H1 (cell line): Measurements from ENCODE around the gene NPS. TPM values are rescaled to one million over a fixed set of nuclear protein-coding genes. Genes with fewer than 3 reads are reported as not detected.

Experiments
- CTCF ChIA-PET: fragments of 300-600 bp; sonication (Branson Sonifier 250); formaldehyde crosslinking; loops from one replicate; lab custom pipeline; 2021; ENCODE audit not compliant: partially characterized antibody; lab: Charles Lee
- POLR2A ChIA-PET: fragments of 300-600 bp; sonication (Branson Sonifier 250); formaldehyde crosslinking; loops from one replicate; lab custom pipeline; 2021; ENCODE audit warnings: inconsistent platforms; ENCODE audit not compliant: partially characterized antibody; lab: Charles Lee
- DNase-seq, 2 experiments: peaks; one replicate each; pipeline versions ENCODE4 v3.0.0 to v3.0.0-alpha.2; 2010 to 2022; ENCODE audit warnings: low spot score in 2 of 2, low read depth in 1 of 2, mixed read lengths in 1 of 2
- FAIRE-seq: peaks from 2 replicates; lab custom pipeline; 2011; peaks lifted over from hg19 to GRCh38; lab: Jason Lieb, UNC
- H2AFZ ChIP-seq: 2 replicates; pipeline ENCODE4 v1.8.1; 2012; ENCODE audit warnings: low read length, inconsistent platforms
- H2AK5ac ChIP-seq: 2 replicates; pipeline ENCODE4 v1.6.1; 2013; ENCODE audit warnings: low read depth, low read length
- H2BK120ac ChIP-seq: replicated peaks from 2 replicates; pipeline ENCODE3; 2013; ENCODE audit warnings: low read depth, low read length, inconsistent platforms
- H2BK12ac ChIP-seq: 2 replicates; pipeline ENCODE4 v1.6.1; 2013; ENCODE audit warnings: low read depth, low read length
- H2BK15ac ChIP-seq: 2 replicates; pipeline ENCODE4 v1.6.1; 2013; ENCODE audit warnings: low read length
- H2BK20ac ChIP-seq: 2 replicates; pipeline ENCODE4 v1.6.1; 2013; ENCODE audit warnings: low read length
- H2BK5ac ChIP-seq: 2 replicates; pipeline ENCODE4 v1.6.1; 2013; ENCODE audit warnings: low read depth, low read length
- H3K14ac ChIP-seq: 2 replicates; pipeline ENCODE4 v1.6.1; 2013; ENCODE audit warnings: inconsistent platforms; ENCODE audit not compliant: insufficient read length
- H3K18ac ChIP-seq: 2 replicates; pipeline ENCODE4 v1.6.1; 2013; ENCODE audit warnings: low read length; ENCODE audit errors: extremely low read depth
- H3K23ac ChIP-seq: 2 replicates; pipeline ENCODE4 v1.6.1; 2013; ENCODE audit warnings: inconsistent platforms; ENCODE audit not compliant: insufficient read length
- H3K23me2 ChIP-seq: 2 replicates; pipeline ENCODE4 v1.6.1; 2013; ENCODE audit warnings: low read depth, low read length
- H3K27ac ChIP-seq: 2 replicates; pipeline ENCODE4 v1.6.1; 2011; ENCODE audit warnings: low read depth, low read length, inconsistent platforms
- H3K27me3 ChIP-seq, 4 experiments: replicated peaks in 1 of 4; 1 replicate in 1 of 4; 2 replicates in 3 of 4; pipeline versions ENCODE4 v1.6.1 to v1.8.1; 2011 to 2013; ENCODE audit warnings: low read length in 3 of 4, mild to moderate bottlenecking in 3 of 4, inconsistent platforms in 2 of 4, mixed read lengths in 2 of 4, moderate library complexity in 1 of 4; ENCODE audit not compliant: control insufficient read depth in 3 of 4, insufficient read depth in 3 of 4; ENCODE audit errors: extremely low read depth in 1 of 4
- H3K36me3 ChIP-seq, 4 experiments: 2 replicates each; pipeline versions ENCODE4 v1.6.1 to v1.8.1; 2011 to 2013; ENCODE audit warnings: mild to moderate bottlenecking in 4 of 4, low read length in 3 of 4, moderate library complexity in 2 of 4, control low read depth in 1 of 4, inconsistent platforms in 1 of 4; ENCODE audit not compliant: insufficient read depth in 4 of 4, control insufficient read depth in 2 of 4
- H3K4ac ChIP-seq: replicated peaks from 2 replicates; pipeline ENCODE3; 2013; ENCODE audit warnings: low read length, low read depth, mixed read lengths, inconsistent platforms; ENCODE audit not compliant: insufficient read length
- H3K4me1 ChIP-seq, 4 experiments: replicated peaks in 1 of 4; 1 replicate in 1 of 4; 2 replicates in 3 of 4; pipeline versions ENCODE4 v1.6.1 to v1.8.1; 2011 to 2013; ENCODE audit warnings: low read length in 3 of 4, inconsistent platforms in 2 of 4, mixed read lengths in 1 of 4; ENCODE audit not compliant: insufficient read depth in 4 of 4, control insufficient read depth in 3 of 4
- H3K4me2 ChIP-seq, 2 experiments: 2 replicates each; pipeline versions ENCODE4 v1.6.1 to v1.8.1; 2011 to 2013; ENCODE audit warnings: low read depth in 2 of 2, low read length in 2 of 2, control low read depth in 1 of 2, inconsistent platforms in 1 of 2, mild to moderate bottlenecking in 1 of 2; ENCODE audit not compliant: insufficient read depth in 1 of 2
- H3K4me3 ChIP-seq, 4 experiments: fragments of 200-600, 300-600 bp in 1 of 4; sonication (generic), shearing (Covaris generic), sonication (Bioruptor Twin) in 1 of 4; 2 replicates each; pipeline versions ENCODE4 v1.5.1 to v1.8.1; 2011 to 2016; ENCODE audit warnings: low read length in 4 of 4, low read depth in 3 of 4, control low read depth in 2 of 4, inconsistent platforms in 2 of 4, mild to moderate bottlenecking in 2 of 4, mixed read lengths in 1 of 4, moderate library complexity in 1 of 4; ENCODE audit not compliant: insufficient read depth in 2 of 4; ENCODE audit errors: extremely low read depth in 1 of 4
- H3K56ac ChIP-seq: replicated peaks from 2 replicates; pipeline ENCODE3; 2013; ENCODE audit warnings: low read depth, mild to moderate bottlenecking, mixed read lengths, low read length, inconsistent platforms; ENCODE audit not compliant: insufficient read length
- H3K79me1 ChIP-seq: 2 replicates; pipeline ENCODE4 v1.6.1; 2013; ENCODE audit warnings: low read depth, low read length, control low read depth
- H3K79me2 ChIP-seq, 2 experiments: 2 replicates each; pipeline versions ENCODE4 v1.6.1 to v1.8.1; 2012 to 2013; ENCODE audit warnings: low read length in 2 of 2, mild to moderate bottlenecking in 2 of 2, inconsistent platforms in 1 of 2; ENCODE audit not compliant: insufficient read depth in 2 of 2, control insufficient read depth in 1 of 2
- H3K9ac ChIP-seq, 4 experiments: replicated peaks in 1 of 4; 1 replicate in 1 of 4; 2 replicates in 3 of 4; pipeline versions ENCODE4 v1.6.1 to v1.8.1; 2011 to 2013; ENCODE audit warnings: low read depth in 3 of 4, low read length in 3 of 4, control low read depth in 2 of 4, mild to moderate bottlenecking in 2 of 4, moderate library complexity in 2 of 4, inconsistent platforms in 1 of 4; ENCODE audit errors: extremely low read depth in 1 of 4
- H3K9me3 ChIP-seq, 2 experiments: 2 replicates each; pipeline versions ENCODE4 v1.6.1 to v1.8.1; 2012 to 2013; ENCODE audit warnings: mild to moderate bottlenecking in 2 of 2, moderate library complexity in 2 of 2, control low read depth in 1 of 2, inconsistent platforms in 1 of 2, low read depth in 1 of 2, low read length in 1 of 2, mixed read lengths in 1 of 2; ENCODE audit not compliant: insufficient read depth in 2 of 2
- H4K20me1 ChIP-seq, 2 experiments: replicated peaks in 1 of 2; 2 replicates each; pipeline versions ENCODE3 to v1.8.1; 2011 to 2013; ENCODE audit warnings: inconsistent platforms in 2 of 2, low read length in 2 of 2, mild to moderate bottlenecking in 1 of 2; ENCODE audit not compliant: insufficient read depth in 2 of 2, control insufficient read depth in 1 of 2
- H4K5ac ChIP-seq: 2 replicates; pipeline ENCODE4 v1.6.1; 2013; ENCODE audit warnings: low read length, low read depth, mixed read lengths, inconsistent platforms; ENCODE audit not compliant: insufficient read length
- H4K8ac ChIP-seq: 2 replicates; pipeline ENCODE4 v1.8.0; 2013; ENCODE audit warnings: mild to moderate bottlenecking, moderate library complexity, low read length, inconsistent platforms; ENCODE audit not compliant: insufficient read depth; ENCODE audit errors: extremely low read depth
- H4K91ac ChIP-seq: replicated peaks from 2 replicates; pipeline ENCODE3; 2013; ENCODE audit warnings: low read length, mixed read lengths, inconsistent platforms; ENCODE audit not compliant: insufficient read length
- CREB1 ChIP-seq: IDR thresholded peaks from 2 replicates; pipeline ENCODE4 v1.6.1; 2012; ENCODE audit warnings: inconsistent platforms
- CTBP2 ChIP-seq: IDR thresholded peaks from 2 replicates; pipeline ENCODE4 v1.7.0; 2011; ENCODE audit warnings: borderline replicate concordance, mild to moderate bottlenecking, moderate library complexity, mixed read lengths, low read length; ENCODE audit not compliant: insufficient read depth, insufficient read length
- EP300 ChIP-seq, 2 experiments: IDR thresholded peaks; 1 replicate in 1 of 2; 2 replicates in 1 of 2; pipeline ENCODE4 v1.6.1; 2011 to 2012; ENCODE audit warnings: low read depth in 2 of 2, low read length in 2 of 2, mild to moderate bottlenecking in 2 of 2, borderline replicate concordance in 1 of 2, inconsistent platforms in 1 of 2, moderate library complexity in 1 of 2
- TBP ChIP-seq: IDR thresholded peaks from 2 replicates; pipeline ENCODE4 v1.6.1; 2011; ENCODE audit warnings: low read depth, low read length, improper control_type of control experiment
- WGBS, 2 experiments: shearing (Covaris generic) in 1 of 2; methylation state at CpG; one replicate each; pipeline versions ENCODE4 v1.1.6 to v1.1.7; 2013 to 2015; ENCODE audit warnings: low lambda C conversion rate in 2 of 2, mixed read lengths in 2 of 2, inconsistent platforms in 1 of 2, low coverage in 1 of 2, missing lambda C conversion rate in 1 of 2; ENCODE audit not compliant: insufficient replicate concordance in 2 of 2, insufficient coverage in 1 of 2, insufficient read length in 1 of 2; ENCODE audit errors: extremely low coverage in 1 of 2, missing lambda C conversion rate in 1 of 2; 5-methylcytosine and 5-hydroxymethylcytosine counted together
- polyA plus RNA-seq, 7 experiments: library from polyadenylated mRNA; depleted of rRNA in 3 of 7; stranded (reverse) in 5 of 7; unstranded in 2 of 7; fragments of >200 nt in 5 of 7; fragments of 200-250 nt in 2 of 7; gene quantifications; 1 replicate in 5 of 7; 2 replicates in 1 of 7; 4 replicates in 1 of 7; pipeline versions ENCODE4 v1.2.1 to v1.2.3, GENCODE V29; 2011 to 2013; ENCODE audit warnings: missing spikeins in 2 of 7, mixed read lengths in 2 of 7
- total RNA-seq: library from RNA; stranded (reverse); fragmentation: NEBNext Ultra II Directional; extraction: Animal tissue kit (Norgen Biotek cat#: 25700); gene quantifications from 2 replicates; pipeline ENCODE4 v1.2.1, GENCODE V29; 2021

The NPS gene
- total and polyA plus RNA-seq, 2 of the 8 experiments (the other 6 are each of a cell fraction or from before 2014, with no cell fraction given): not detected

GRCh38 chr10:127587668-127588365 is 38.7 kb downstream of the NPS start:
- H3K9ac ChIP-seq: no peak overlapping the region
- H3K14ac ChIP-seq: no peak overlapping the region
- H2AK5ac ChIP-seq: no peak overlapping the region
- H4K91ac ChIP-seq: no peak overlapping the region
- 84% methylated on average over 4 of the region's 4 CpGs; no CpG with 5 or more reads in 1 of the 2 experiments for WGBS, 2 experiments
- no peak overlapping the region for H3K4ac ChIP-seq
- H2BK12ac ChIP-seq: no peak overlapping the region
- no peak for TF ChIP-seq TBP
- no peak for TF ChIP-seq EP300 (IDR thresholded peaks at IDR 0.05; ENCODE audit: borderline replicate concordance in 1 of 2, low read depth in 2 of 2, low read length in 2 of 2)
- TF ChIP-seq CREB1: no peak
- no peak for TF ChIP-seq CTBP2
- H4K20me1 ChIP-seq: no peaks in the 10 kb centered on the region
- FAIRE-seq: no peak
- H3K18ac ChIP-seq: no peak overlapping the region
- no peak overlapping the region for H3K4me2 ChIP-seq
- H3K56ac ChIP-seq: no peak overlapping the region
- ChIA-PET CTCF (interaction anchor here (1.0 kb wide), 1 partner anchor 10 kb away, joined by 3 read pairs; no protein-coding TSS in a partner anchor), POLR2A (no interaction called here)
- H3K23me2 ChIP-seq: no peaks in the 10 kb centered on the region
- no peak overlapping the region for H3K27ac ChIP-seq
- no peak overlapping the region for H2AFZ ChIP-seq
- no peak overlapping the region for H3K23ac ChIP-seq
- H3K79me1 ChIP-seq: no peaks in the 10 kb centered on the region
- no peak overlapping the region for H2BK120ac ChIP-seq
- no peak for DNase-seq
- no peak overlapping the region for H4K5ac ChIP-seq
- no peaks in the 10 kb centered on the region for H3K27me3 ChIP-seq
- H3K36me3 ChIP-seq: no peaks in the 10 kb centered on the region
- no peaks in the 10 kb centered on the region for H3K4me1 ChIP-seq
- no peak overlapping the region for H2BK5ac ChIP-seq
- H3K9me3 ChIP-seq: peaks cover 4 to 6% of the 10 kb centered on the region in 2 experiments; a peak in 3 of 4 replicates
- H4K8ac ChIP-seq: no peak overlapping the region
- no peak overlapping the region for H2BK15ac ChIP-seq
- H2BK20ac ChIP-seq: no peak overlapping the region
- H3K4me3 ChIP-seq: no peak overlapping the region
- H3K79me2 ChIP-seq: no peaks in the 10 kb centered on the region
